ENCODE results near the gene SMTNL1. TPM values are rescaled to one million over a fixed set of nuclear protein-coding genes. Genes with fewer than 3 reads are reported as not detected.

Gene SMTNL1
- total RNA-seq: not detected in 2 replicates

GRCh38 chr11:57536947-57537619 lies at the start of gene SMTNL1:
Gene SMTNL1 (plus strand): TSS chr11:57537595. CDS start chr11:57542643, 5,048 bp downstream.

GRCh38 chr11:57515332-57516060 lies 21.9 kb upstream of the SMTNL1 start, which contains the start of gene SLC43A1:
Gene SLC43A1 (minus strand): TSS chr11:57515702. CDS start chr11:57514111, 1,591 bp downstream.

DNA sequence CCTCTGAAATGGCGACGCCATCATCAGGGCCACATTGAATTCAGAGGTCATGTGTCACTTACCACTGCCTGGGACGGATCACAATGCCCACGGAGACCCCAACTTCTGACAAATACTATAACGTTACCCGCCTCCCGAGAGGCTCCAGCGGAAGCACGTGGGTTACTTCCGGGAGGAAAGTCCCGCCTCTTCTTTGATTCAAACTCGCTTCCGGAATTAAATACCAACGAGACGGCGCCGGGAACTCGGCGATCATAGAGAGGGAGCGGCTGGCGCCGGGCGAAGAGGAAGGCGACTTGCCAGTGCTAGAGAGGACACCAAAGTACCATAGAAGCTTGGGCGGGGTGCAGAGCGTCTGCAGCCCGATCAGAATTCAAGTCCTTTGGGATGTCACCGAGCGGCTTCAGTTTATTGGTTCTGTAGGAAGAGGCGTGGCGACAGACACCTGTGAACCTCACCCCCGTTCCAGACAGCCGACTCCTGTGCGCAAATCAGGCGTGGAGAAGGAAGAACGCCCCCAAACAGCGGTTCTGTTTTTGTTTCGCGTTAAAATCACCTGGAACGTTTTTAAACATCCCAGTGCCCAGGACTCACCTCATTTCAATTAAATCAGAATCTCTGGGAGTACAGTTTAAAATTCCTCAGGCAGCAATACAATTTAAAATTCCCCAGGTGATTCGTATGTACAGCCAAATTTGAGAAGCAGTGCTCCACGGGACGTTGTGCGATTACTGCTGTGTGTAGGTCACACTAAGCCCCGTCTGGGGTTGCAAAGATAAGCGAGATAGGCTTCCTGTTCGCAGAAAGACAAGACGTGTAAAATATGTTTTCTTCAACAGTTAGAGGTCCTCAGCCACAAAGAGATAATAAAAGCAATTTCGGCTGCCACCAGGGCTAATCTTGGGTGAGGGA lies 6.5 kb upstream of the SMTNL1 start, which contains the start of gene TIMM10:
TIMM10 (minus strand) TSS at position 159 of the 912 bp plus-strand sequence. CDS start 565 bp downstream, outside the sequence.

GRCh38 chr11:57567515-57568329 lies 30.3 kb downstream of the SMTNL1 start, which contains the start of gene UBE2L6:
Gene UBE2L6 (minus strand): TSS chr11:57567672. CDS start chr11:57567611, 61 bp downstream.

GRCh38 chr11:57597461-57597915 lies 60.1 kb downstream of the SMTNL1 start, which contains the start of gene SERPING1:
Gene SERPING1 (plus strand): TSS chr11:57597685. CDS start chr11:57598271, 586 bp downstream.

Other genes with a start within 250 kb of the SMTNL1 start
- gene TNKS1BP1, start 212.6 kb upstream of the SMTNL1 start, total RNA-seq: 72.7 and 81.8 TPM in 2 replicates
- gene SSRP1, start 201.7 kb upstream of the SMTNL1 start, total RNA-seq: 44.9 and 59.9 TPM in 2 replicates
- not detected in 2 replicates for gene P2RX3, start 199.2 kb upstream of the SMTNL1 start, total RNA-seq
- gene PRG3, start 156.4 kb upstream of the SMTNL1 start, total RNA-seq: not detected in 2 replicates
- gene PRG2, start 146.9 kb upstream of the SMTNL1 start, total RNA-seq: not detected in 2 replicates
- 13.1 and 20.6 TPM in 2 replicates for gene SLC43A3, start 110.5 kb upstream of the SMTNL1 start, total RNA-seq
- under 0.01 TPM in 2 replicates for gene RTN4RL2, start 77.1 kb upstream of the SMTNL1 start, total RNA-seq
- 12.0 and 26.4 TPM in 2 replicates for gene SLC43A1, start 21.9 kb upstream of the SMTNL1 start, total RNA-seq
- gene TIMM10, start 6.8 kb upstream of the SMTNL1 start, total RNA-seq: 47.3 and 55.0 TPM in 2 replicates
- gene UBE2L6, start 30.1 kb downstream of the SMTNL1 start, total RNA-seq: 63.2 and 73.2 TPM in 2 replicates
- 5.5 and 7.6 TPM in 2 replicates for gene SERPING1, start 60.1 kb downstream of the SMTNL1 start, total RNA-seq
- 2.2 and 4.7 TPM in 2 replicates for gene YPEL4, start 112.3 kb downstream of the SMTNL1 start, total RNA-seq
- 13.4 and 17.8 TPM in 2 replicates for gene CLP1, start 120.2 kb downstream of the SMTNL1 start, total RNA-seq
- 18.4 and 20.0 TPM in 2 replicates for gene ZDHHC5, start 130.5 kb downstream of the SMTNL1 start, total RNA-seq
- gene MED19, start 174.6 kb downstream of the SMTNL1 start, total RNA-seq: 10.6 and 13.4 TPM in 2 replicates
- 35.3 and 39.4 TPM in 2 replicates for gene TMX2, start 175.0 kb downstream of the SMTNL1 start, total RNA-seq
- gene SELENOH, start 203.9 kb downstream of the SMTNL1 start, total RNA-seq: 50.1 and 88.9 TPM in 2 replicates
- gene BTBD18, start 214.2 kb downstream of the SMTNL1 start, total RNA-seq: not detected in 2 replicates
- gene CTNND1, start 224.2 kb downstream of the SMTNL1 start, total RNA-seq: 75.2 and 91.6 TPM in 2 replicates